Activated CD8-positive, alpha-beta memory T cell treated with anti-CD3 and anti-CD28 coated beads, Interleukin-2, amount 50 U/mL, for 24 hours (primary cell): ENCODE measurements around the gene HYAL4.

ENCODE experiments used
- DNase-seq: peaks from one replicate; pipeline ENCODE4 v3.0.0-alpha.2; 2020; ENCODE audit errors: extremely low read depth

The HYAL4 gene

GRCh38 chr7:123901101-123901500 lies 56.1 kb downstream of the HYAL4 start:
- DNase-seq = no peak

- DNase-seq = no peak
Measured at GRCh38 chr7:123905714-123906113, 60.7 kb downstream of the HYAL4 start.

- DNase-seq = no peak
Measured at GRCh38 chr7:123916240-123916724, 71.3 kb downstream of the HYAL4 start.

- no peak for DNase-seq
Measured at GRCh38 chr7:123917878-123918277, 72.9 kb downstream of the HYAL4 start.

GRCh38 chr7:123918309-123918708 lies 73.3 kb downstream of the HYAL4 start:
- DNase-seq = no peak

- no peak for DNase-seq
Measured at GRCh38 chr7:123923599-123923998, 78.6 kb downstream of the HYAL4 start.

- DNase-seq = no peak
Measured at GRCh38 chr7:123924941-123925340, 80.0 kb downstream of the HYAL4 start, which contains the start of gene SPAM1. TSS of gene SPAM1 (plus strand) at chr7:123925241. CDS start at chr7:123953571, 28,330 bp downstream.
